K562 (cell line): ENCODE data around the gene ZNHIT3. TPM values are rescaled to one million over a fixed set of nuclear protein-coding genes. Genes with fewer than 3 reads are reported as not detected.

Source experiments
- ATF1 ChIP-seq, 2 experiments: fragments of 450-650 bp in 1 of 2; IDR thresholded peaks; 2 replicates each; pipeline ENCODE4 v1.6.1; 2016; ENCODE audit warnings: missing compliant biosample characterization in 1 of 2, missing genetic modification characterization in 1 of 2
- CBFA2T3 ChIP-seq: fragments of 450-650 bp; IDR thresholded peaks from 2 replicates; pipeline ENCODE4 v1.6.1; 2017
- DNMT1 ChIP-seq: fragments of 450-650 bp; IDR thresholded peaks from 2 replicates; pipeline ENCODE4 v1.6.1; 2016; ENCODE audit warnings: antibody characterized with exemption, mild to moderate bottlenecking
- ELF1 ChIP-seq: fragments of 200-800 bp; sonication (Bioruptor generic); IDR thresholded peaks from 2 replicates; pipeline ENCODE4 v1.6.1; 2016; ENCODE audit warnings: missing genetic modification characterization, missing compliant biosample characterization
- FOXK1 ChIP-seq: sonication (generic); formaldehyde crosslinking; IDR thresholded peaks from 2 replicates; pipeline ENCODE4 v1.8.0; 2022; ENCODE audit warnings: missing genetic modification reagents, mild to moderate bottlenecking, borderline replicate concordance
- GABPA ChIP-seq: fragments of 200-800 bp; sonication (Bioruptor generic); conservative IDR thresholded peaks from 2 replicates; pipeline ENCODE4 v1.6.1; 2016; ENCODE audit warnings: low read depth, missing genetic modification characterization, missing compliant biosample characterization
- HNRNPH1 ChIP-seq: fragments of 200-400 bp; formaldehyde crosslinking; optimal IDR thresholded peaks from 2 replicates; pipeline ENCODE3; 2017; ENCODE audit warnings: low read depth, mild to moderate bottlenecking, low read length, moderate library complexity
- HSF4 ChIP-seq: fragments of 250-450 bp; sonication (Bioruptor Pico); IDR thresholded peaks from 2 replicates; pipeline ENCODE4 v2.1.2; 2022; ENCODE audit warnings: mild to moderate bottlenecking, moderate library complexity, borderline replicate concordance
- KLF6 ChIP-seq: fragments of 250-450 bp; sonication (Bioruptor Pico); IDR thresholded peaks from 2 replicates; pipeline ENCODE4 v1.4.0; 2020; ENCODE audit warnings: mild to moderate bottlenecking, moderate library complexity, borderline replicate concordance
- MEF2D ChIP-seq: conservative IDR thresholded peaks from 2 replicates; pipeline ENCODE4 v1.6.1; 2016; ENCODE audit warnings: low read depth, missing genetic modification characterization, missing compliant biosample characterization
- MXI1 ChIP-seq: IDR thresholded peaks from 2 replicates; pipeline ENCODE4 v1.6.1; 2011; ENCODE audit warnings: low read depth, mild to moderate bottlenecking, improper control_type of control experiment, low read length
- NCOA6 ChIP-seq: fragments of 450-650 bp; IDR thresholded peaks from 2 replicates; pipeline ENCODE4 v1.6.1; 2017; ENCODE audit warnings: mild to moderate bottlenecking
- NR2C2 ChIP-seq, 2 experiments: fragments of 200-800 bp in 1 of 2; sonication (Bioruptor generic) in 1 of 2; sonication (generic) in 1 of 2; formaldehyde crosslinking in 1 of 2; IDR thresholded peaks; 2 replicates each; pipeline versions ENCODE4 v1.6.1 to v1.8.0; 2016 to 2022; ENCODE audit warnings: mild to moderate bottlenecking in 1 of 2, missing compliant biosample characterization in 1 of 2, missing genetic modification characterization in 1 of 2, missing genetic modification reagents in 1 of 2
- NR2F6 ChIP-seq: fragments of 450-650 bp; formaldehyde crosslinking; IDR thresholded peaks from 2 replicates; pipeline ENCODE4 v1.4.0; 2020; ENCODE audit warnings: mild to moderate bottlenecking
- U2AF2 ChIP-seq: fragments of 200-400 bp; formaldehyde crosslinking; optimal IDR thresholded peaks from 2 replicates; pipeline ENCODE3; 2017; ENCODE audit warnings: low read depth, mild to moderate bottlenecking, low read length
- ZBED1 ChIP-seq: IDR thresholded peaks from 2 replicates; pipeline ENCODE4 v1.6.1; 2014
- ZNF140 ChIP-seq: fragments of 250-450 bp; sonication (Bioruptor Pico); IDR thresholded peaks from 2 replicates; pipeline ENCODE4 v1.8.0; 2021; ENCODE audit warnings: moderate library complexity, mild to moderate bottlenecking, inconsistent platforms
- ZNF408 ChIP-seq: fragments of 250-450 bp; sonication (Bioruptor Pico); IDR thresholded peaks from 2 replicates; pipeline ENCODE4 v1.4.0; 2020; ENCODE audit warnings: low read depth, mild to moderate bottlenecking, moderate library complexity
- ZNF589 ChIP-seq: fragments of 200-800 bp; sonication (Bioruptor generic); IDR thresholded peaks from 2 replicates; pipeline ENCODE4 v1.6.1; 2016; ENCODE audit warnings: low read depth, missing genetic modification characterization, missing compliant biosample characterization
- polyA plus RNA-seq, 8 experiments: library from polyadenylated mRNA; depleted of rRNA in 4 of 8; stranded (reverse) in 5 of 8; unstranded in 3 of 8; fragments of >200 nt; fragmentation: Nextera tagmentation in 2 of 8; fragmentation: Illumina TruSeq in 1 of 8; extraction: Ambion mirVana in 2 of 8; extraction: Trizol in 1 of 8; gene quantifications; 2 replicates each; pipeline versions ENCODE4 v1.2.1 to v1.2.3, GENCODE V29; 2011 to 2014; ENCODE audit warnings: inconsistent platforms in 1 of 8, missing spikeins in 1 of 8
- total RNA-seq, 7 experiments: library from RNA; depleted of rRNA in 6 of 7; stranded (reverse); fragments of >200 nt in 6 of 7; fragmentation: Illumina TruSeq in 2 of 7; extraction: Trizol in 2 of 7; gene quantifications; 2 replicates each; pipeline versions ENCODE4 v1.2.1 to v1.2.3, GENCODE V29; 2011 to 2021; ENCODE audit warnings: low replicate concordance in 1 of 7
- TF ChIP-seq, protein P1 (sequence below): sonication (generic); formaldehyde crosslinking; IDR thresholded peaks from 2 replicates; pipeline ENCODE4 v1.8.0; 2023; ENCODE audit warnings: mild to moderate bottlenecking, missing genetic modification reagents
- TF ChIP-seq, protein P2 (sequence below): fragments of 250-450 bp; sonication (Bioruptor Pico); IDR thresholded peaks from 2 replicates; pipeline ENCODE4 v1.8.0; 2021; ENCODE audit warnings: borderline replicate concordance, mild to moderate bottlenecking, moderate library complexity; ENCODE audit not compliant: poor library complexity, severe bottlenecking
- TF ChIP-seq, protein P3 (sequence below): fragments of 450-650 bp; IDR thresholded peaks from 2 replicates; pipeline ENCODE4 v1.7.0; 2016; ENCODE audit warnings: borderline replicate concordance

The ZNHIT3 gene
- total and polyA plus RNA-seq, 9 of the 15 experiments (the other 6 are each of a cell fraction or from before 2014, with no cell fraction given) = 45.0 to 300 (median 88.4) TPM

DNA sequence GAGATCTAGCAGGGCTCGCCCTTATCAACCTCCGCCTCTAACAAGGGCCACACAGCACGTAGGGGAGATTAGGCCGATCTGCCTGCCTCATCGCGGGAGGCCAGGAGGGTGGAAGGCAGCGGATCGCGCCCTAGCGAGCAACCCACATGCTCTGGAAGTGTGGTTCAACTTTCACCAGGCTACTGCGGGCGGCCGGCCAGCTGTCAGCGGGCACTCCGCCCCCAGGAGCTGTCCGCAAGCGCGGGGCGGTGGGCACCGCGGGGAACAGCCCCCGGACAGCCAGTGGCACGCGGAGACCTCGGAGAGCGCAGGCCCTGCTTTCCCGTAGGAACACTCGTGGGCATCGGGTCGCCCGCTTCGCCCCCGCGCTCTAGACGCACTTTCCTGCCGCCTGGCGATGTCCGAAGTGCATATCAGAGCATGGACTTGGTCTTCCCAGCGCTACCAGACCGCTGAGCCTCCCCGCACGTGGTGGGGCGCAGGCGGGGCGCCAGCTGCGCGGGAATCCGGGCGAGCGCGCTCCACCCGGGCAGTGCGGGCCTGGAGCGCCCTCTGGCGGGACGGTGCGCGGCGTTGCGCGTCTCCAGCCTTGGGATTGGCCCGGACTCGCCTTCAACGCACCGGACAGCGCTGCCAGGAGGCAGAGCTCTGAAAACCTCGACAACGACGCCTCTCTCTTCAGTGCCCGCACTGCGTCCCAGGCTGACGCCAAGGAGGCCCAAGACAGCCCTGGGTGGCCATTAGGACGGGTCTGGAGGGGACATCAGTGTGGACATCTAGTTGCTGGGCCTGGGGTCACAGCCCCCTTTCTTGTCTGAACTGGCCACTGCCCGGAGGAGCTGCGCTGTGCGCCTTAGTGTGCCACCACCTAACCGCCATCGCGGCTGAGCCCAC lies 3.6 kb upstream of the ZNHIT3 start (continued):
- TF ChIP-seq FOXK1 (CRISPR knock-in tag) = peak; percentile 89; the same call in 1 of the 2 replicates
- no peak for TF ChIP-seq ZNF408 (CRISPR knock-in tag)
- TF ChIP-seq ELF1 (tag) = no peak
- TF ChIP-seq CBFA2T3 = peak; percentile 56
- TF ChIP-seq NCOA6 = no peak
- TF ChIP-seq, protein P1, sequence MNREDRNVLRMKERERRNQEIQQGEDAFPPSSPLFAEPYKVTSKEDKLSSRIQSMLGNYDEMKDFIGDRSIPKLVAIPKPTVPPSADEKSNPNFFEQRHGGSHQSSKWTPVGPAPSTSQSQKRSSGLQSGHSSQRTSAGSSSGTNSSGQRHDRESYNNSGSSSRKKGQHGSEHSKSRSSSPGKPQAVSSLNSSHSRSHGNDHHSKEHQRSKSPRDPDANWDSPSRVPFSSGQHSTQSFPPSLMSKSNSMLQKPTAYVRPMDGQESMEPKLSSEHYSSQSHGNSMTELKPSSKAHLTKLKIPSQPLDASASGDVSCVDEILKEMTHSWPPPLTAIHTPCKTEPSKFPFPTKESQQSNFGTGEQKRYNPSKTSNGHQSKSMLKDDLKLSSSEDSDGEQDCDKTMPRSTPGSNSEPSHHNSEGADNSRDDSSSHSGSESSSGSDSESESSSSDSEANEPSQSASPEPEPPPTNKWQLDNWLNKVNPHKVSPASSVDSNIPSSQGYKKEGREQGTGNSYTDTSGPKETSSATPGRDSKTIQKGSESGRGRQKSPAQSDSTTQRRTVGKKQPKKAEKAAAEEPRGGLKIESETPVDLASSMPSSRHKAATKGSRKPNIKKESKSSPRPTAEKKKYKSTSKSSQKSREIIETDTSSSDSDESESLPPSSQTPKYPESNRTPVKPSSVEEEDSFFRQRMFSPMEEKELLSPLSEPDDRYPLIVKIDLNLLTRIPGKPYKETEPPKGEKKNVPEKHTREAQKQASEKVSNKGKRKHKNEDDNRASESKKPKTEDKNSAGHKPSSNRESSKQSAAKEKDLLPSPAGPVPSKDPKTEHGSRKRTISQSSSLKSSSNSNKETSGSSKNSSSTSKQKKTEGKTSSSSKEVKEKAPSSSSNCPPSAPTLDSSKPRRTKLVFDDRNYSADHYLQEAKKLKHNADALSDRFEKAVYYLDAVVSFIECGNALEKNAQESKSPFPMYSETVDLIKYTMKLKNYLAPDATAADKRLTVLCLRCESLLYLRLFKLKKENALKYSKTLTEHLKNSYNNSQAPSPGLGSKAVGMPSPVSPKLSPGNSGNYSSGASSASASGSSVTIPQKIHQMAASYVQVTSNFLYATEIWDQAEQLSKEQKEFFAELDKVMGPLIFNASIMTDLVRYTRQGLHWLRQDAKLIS (CRISPR knock-in tag) = peak; percentile 86
- TF ChIP-seq MXI1 = peak; percentile 35; the same call in 1 of the 2 replicates
- peak; percentile 43; the same call in 1 of the 2 replicates for TF ChIP-seq ATF1 (CRISPR knock-in tag; IDR thresholded peaks at IDR 0.05)
- TF ChIP-seq ATF1 (tag; IDR thresholded peaks at IDR 0.05) = peak; percentile 75
- TF ChIP-seq MEF2D (tag) = no peak
- TF ChIP-seq GABPA = no peak
- no peak for TF ChIP-seq NR2F6 (CRISPR knock-in tag)
- no peak for TF ChIP-seq U2AF2
- no peak for TF ChIP-seq ZBED1
- TF ChIP-seq, protein P2, sequence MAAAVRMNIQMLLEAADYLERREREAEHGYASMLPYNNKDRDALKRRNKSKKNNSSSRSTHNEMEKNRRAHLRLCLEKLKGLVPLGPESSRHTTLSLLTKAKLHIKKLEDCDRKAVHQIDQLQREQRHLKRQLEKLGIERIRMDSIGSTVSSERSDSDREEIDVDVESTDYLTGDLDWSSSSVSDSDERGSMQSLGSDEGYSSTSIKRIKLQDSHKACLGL (CRISPR knock-in tag) = no peak
- TF ChIP-seq NR2C2 (CRISPR knock-in tag; IDR thresholded peaks at IDR 0.05) = peak; percentile 85
- no peak for TF ChIP-seq NR2C2 (tag; IDR thresholded peaks at IDR 0.05)
- TF ChIP-seq DNMT1 = no peak
- no peak for TF ChIP-seq ZNF140 (CRISPR knock-in tag)
- no peak for TF ChIP-seq KLF6
- TF ChIP-seq ZNF589 = no peak
- TF ChIP-seq HSF4 (CRISPR knock-in tag) = no peak
- TF ChIP-seq, protein P3, sequence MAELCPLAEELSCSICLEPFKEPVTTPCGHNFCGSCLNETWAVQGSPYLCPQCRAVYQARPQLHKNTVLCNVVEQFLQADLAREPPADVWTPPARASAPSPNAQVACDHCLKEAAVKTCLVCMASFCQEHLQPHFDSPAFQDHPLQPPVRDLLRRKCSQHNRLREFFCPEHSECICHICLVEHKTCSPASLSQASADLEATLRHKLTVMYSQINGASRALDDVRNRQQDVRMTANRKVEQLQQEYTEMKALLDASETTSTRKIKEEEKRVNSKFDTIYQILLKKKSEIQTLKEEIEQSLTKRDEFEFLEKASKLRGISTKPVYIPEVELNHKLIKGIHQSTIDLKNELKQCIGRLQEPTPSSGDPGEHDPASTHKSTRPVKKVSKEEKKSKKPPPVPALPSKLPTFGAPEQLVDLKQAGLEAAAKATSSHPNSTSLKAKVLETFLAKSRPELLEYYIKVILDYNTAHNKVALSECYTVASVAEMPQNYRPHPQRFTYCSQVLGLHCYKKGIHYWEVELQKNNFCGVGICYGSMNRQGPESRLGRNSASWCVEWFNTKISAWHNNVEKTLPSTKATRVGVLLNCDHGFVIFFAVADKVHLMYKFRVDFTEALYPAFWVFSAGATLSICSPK = no peak
- no peak for TF ChIP-seq HNRNPH1
